HFF-Myc (cell line): ENCODE results near the gene ACP1.

Experiments used
- DNase-seq: peaks from one replicate; pipeline ENCODE4 v3.0.0-alpha.2; 2011; ENCODE audit warnings: low read depth; ENCODE audit errors: extremely low read depth
- H3K4me3 ChIP-seq: replicated peaks from 2 replicates; pipeline ENCODE4 v1.5.1; 2011; ENCODE audit warnings: low read depth, mild to moderate bottlenecking, control low read depth, low read length
- TF ChIP-seq, protein P1 (sequence below): IDR thresholded peaks from 2 replicates; pipeline ENCODE4 v1.5.1; 2012; ENCODE audit warnings: mild to moderate bottlenecking, low read depth, low read length, control low read depth; ENCODE audit errors: missing control alignments

ACP1 gene

DNA sequence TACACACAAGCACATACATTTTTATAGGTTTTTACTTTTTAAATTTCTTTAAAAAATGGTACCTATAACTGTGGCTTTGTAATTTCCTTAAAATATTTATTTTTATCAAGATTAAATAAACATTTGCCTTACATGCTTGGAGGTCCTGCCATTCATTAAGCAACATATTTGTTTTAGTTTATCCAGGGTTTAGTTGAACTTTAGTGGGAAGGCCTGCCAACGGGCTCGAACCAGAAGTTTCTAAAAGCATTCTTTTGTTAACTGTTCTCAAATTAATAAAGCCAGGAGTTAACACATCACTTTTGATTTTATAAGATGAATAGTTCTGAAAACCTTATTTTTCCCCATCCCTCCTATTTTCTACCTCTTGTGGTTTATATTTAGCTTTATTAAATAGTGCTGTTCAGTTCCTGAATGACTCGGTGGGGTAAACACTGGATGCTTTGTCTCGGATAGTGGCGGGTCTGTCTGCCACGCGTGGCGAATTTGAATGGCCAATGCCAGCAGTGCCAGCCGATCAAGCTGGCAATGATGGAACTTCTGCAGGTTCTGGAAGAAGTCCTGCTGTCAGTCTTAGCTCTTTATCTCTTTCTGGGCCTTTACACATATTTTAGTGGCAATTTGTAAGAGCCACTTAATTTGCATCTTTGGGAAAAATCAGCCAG is 33.1 kb upstream of the ACP1 start:
- no peak overlapping the region for H3K4me3 ChIP-seq
- DNase-seq, result no peak
- TF ChIP-seq, protein P1, sequence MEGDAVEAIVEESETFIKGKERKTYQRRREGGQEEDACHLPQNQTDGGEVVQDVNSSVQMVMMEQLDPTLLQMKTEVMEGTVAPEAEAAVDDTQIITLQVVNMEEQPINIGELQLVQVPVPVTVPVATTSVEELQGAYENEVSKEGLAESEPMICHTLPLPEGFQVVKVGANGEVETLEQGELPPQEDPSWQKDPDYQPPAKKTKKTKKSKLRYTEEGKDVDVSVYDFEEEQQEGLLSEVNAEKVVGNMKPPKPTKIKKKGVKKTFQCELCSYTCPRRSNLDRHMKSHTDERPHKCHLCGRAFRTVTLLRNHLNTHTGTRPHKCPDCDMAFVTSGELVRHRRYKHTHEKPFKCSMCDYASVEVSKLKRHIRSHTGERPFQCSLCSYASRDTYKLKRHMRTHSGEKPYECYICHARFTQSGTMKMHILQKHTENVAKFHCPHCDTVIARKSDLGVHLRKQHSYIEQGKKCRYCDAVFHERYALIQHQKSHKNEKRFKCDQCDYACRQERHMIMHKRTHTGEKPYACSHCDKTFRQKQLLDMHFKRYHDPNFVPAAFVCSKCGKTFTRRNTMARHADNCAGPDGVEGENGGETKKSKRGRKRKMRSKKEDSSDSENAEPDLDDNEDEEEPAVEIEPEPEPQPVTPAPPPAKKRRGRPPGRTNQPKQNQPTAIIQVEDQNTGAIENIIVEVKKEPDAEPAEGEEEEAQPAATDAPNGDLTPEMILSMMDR, result no peak

DNA sequence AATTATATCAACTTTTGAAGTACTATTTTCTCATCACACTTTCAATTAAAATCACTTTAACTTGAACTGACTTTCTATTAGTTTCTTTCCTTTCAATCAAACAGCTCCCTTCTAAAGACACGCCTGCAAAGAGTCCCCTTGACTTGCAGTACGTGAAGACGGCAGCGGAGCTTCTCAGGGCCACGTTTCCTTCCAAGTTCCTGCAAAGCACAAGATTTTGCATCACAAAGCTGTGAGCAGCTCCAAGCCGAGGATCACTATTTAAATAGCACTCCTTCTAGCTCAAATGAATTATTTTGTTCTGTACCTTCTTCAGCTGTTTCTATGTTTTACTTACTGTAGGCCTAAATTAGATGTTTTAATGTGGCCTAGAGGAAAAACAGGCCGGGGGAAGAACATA is 31.7 kb upstream of the ACP1 start:
- TF ChIP-seq, protein P1, result no peak
- no peak overlapping the region for H3K4me3 ChIP-seq
- no peak for DNase-seq

- no peak overlapping the region for H3K4me3 ChIP-seq
- no peak for DNase-seq
- TF ChIP-seq, protein P1, result no peak
Measured at GRCh38 chr2:234421-234820, 30.3 kb upstream of the ACP1 start.

DNA sequence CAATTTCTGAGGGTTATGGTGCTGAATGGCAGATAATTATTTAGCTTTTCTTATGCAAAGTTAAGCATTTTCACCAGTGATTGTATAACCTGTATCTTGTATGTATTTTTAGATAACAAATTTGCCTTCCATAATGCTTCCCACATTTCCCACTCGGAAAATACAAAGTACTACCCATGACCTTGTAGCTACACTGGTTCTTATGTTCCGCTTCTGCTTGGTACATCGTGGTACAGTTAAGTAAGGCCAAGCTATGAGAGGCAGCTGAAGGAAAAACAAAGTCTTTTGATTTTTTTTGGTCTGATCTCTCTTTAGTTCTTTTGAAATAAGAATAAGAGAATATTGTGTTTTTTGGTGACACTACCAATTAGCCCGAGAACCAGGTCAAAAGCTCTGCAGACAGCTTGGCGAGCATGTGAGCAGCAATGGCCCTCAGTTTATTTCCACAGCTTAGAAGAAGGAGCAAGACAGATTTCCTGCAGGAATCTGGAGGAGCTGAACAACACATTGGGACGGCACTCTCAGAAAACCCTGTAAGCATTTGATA is 27.7 kb upstream of the ACP1 start:
- no peak overlapping the region for H3K4me3 ChIP-seq
- no peak for DNase-seq
- TF ChIP-seq, protein P1, result no peak

DNA sequence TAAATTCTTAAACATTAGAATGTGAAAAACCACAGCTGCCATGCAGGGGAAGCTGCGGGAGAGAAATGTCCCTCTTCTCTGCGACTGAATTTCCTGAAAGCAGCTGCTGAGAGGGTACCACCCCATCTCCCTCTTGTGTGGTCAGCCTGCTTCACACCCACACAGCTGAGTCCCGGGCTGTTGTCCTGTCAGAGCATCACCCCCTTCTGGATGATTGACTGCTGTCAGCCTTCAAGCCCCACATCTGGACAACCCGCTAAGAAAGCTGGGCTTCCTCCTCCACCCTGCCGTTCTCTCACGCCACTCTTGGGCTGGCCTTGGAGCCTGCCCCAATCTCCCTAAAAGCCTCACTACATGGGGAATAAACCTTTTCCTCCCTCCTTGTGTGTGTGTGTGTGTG is 26.9 kb upstream of the ACP1 start:
- TF ChIP-seq, protein P1, result no peak
- no peak for DNase-seq
- no peak overlapping the region for H3K4me3 ChIP-seq

DNA sequence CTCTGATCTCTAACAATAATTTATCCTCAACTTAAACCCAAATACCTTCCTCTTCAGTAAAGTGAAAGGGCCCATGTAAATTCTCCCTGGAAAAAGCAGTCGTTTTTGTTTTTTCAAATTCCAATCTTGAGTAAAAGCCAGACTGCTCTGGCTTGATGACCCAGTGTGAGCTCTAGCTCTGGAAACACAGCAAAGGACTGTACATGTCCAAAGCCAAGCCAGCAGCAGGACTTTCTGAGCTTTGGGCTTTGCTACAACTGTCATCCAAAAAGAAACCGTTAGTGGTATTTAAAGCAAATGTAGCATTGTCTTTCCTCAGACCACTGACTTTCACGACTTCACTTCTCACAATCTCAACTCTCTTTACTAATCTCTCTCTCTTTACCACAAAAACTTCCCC is 26.3 kb upstream of the ACP1 start:
- TF ChIP-seq, protein P1, result no peak
- no peak for DNase-seq

DNA sequence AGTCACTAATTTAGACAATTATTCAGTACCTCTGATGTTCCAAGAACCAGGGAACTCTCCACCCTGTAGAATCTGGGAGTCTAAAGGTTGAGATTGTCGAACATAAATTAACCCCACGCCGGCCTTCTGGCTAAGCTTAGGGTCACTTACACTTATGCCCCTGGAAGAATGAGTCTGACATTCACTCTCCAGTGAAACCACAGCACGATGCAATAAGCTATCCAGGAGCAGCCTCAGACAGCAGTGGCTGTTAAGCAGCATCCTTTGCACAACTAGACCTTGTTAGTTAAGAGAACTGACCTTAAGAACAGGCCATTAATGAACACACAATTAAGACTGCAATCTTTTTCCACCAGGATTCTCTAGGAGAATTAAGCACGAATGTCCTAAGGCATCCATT is 25.9 kb upstream of the ACP1 start:
- DNase-seq, result no peak
- TF ChIP-seq, protein P1, result no peak
- H3K4me3 ChIP-seq, result no peak overlapping the region

More for the DNA sequence above, 26.3 kb upstream of the ACP1 start:
- H3K4me3 ChIP-seq, result no peak overlapping the region
